GM18505 (cell line): ENCODE measurements around the gene OPCML.

Source experiments
- ATAC-seq: cut with Tn5 transposase; IDR thresholded peaks from one replicate; pipeline ENCODE4 v1.9.1; 2021; ENCODE audit not compliant: unreplicated experiment
- POLR2A ChIP-seq: IDR thresholded peaks from 4 replicates; pipeline ENCODE4 v1.6.1; 2011; ENCODE audit warnings: borderline replicate concordance; ENCODE audit not compliant: insufficient read depth, insufficient read length; ENCODE audit errors: extremely low read depth

Gene OPCML

DNA sequence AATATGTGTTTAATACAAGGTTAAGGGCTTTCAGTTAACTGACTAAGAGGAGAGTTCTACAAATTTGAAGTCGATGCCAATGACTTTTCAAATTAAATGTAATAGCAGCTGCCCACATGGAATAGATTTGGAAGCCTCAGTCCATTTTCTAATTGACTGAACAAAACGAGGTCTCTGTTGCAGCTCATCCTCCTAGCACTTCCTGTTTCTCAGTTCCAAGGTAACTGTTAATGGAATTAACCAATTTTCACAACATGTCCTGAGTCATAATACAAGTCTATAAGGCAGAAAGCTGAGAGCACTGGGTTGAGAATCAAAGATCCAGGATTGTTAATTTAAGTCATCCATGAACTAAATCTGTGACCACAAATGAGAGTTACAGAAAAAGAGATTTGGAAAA is 177.2 kb downstream of the OPCML start:
- no peak for TF ChIP-seq POLR2A

GRCh38 chr11:133354069-133354468 is 178.2 kb downstream of the OPCML start:
- no peak for TF ChIP-seq POLR2A
- ATAC-seq: no peak

More for the DNA sequence above, 177.2 kb downstream of the OPCML start:
- ATAC-seq: no peak

GRCh38 chr11:133350045-133350444 is 182.3 kb downstream of the OPCML start:
- no peak for ATAC-seq
- TF ChIP-seq POLR2A: no peak

DNA sequence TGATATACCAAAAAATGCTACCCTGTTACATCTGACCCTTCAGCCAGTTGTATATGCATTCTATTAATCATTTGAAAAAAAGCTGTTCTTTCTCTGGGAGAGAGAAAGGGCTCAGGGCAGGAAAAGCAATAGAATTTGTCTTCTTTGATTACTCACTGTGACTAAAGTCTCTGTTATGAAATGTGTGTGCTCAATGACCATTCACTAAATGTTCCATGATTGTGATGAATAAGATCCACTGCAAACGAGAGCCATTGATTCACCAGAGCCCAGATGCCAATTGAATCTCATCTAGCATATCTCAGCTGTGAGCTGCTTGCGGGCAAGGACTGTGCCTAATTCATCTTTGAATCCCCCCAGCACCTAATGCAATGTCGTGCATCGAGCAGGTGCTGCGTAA is 184.3 kb downstream of the OPCML start:
- TF ChIP-seq POLR2A: no peak
- ATAC-seq: no peak

GRCh38 chr11:133346137-133346536 is 186.2 kb downstream of the OPCML start:
- no peak for TF ChIP-seq POLR2A
- no peak for ATAC-seq

- no peak for ATAC-seq
Measured at GRCh38 chr11:133343951-133344350, 188.3 kb downstream of the OPCML start.

GRCh38 chr11:133339495-133340140 is 192.7 kb downstream of the OPCML start:
- no peak for TF ChIP-seq POLR2A
- no peak for ATAC-seq

More at GRCh38 chr11:133343951-133344350, 188.3 kb downstream of the OPCML start:
- no peak for TF ChIP-seq POLR2A

- no peak for TF ChIP-seq POLR2A
- ATAC-seq: no peak
Measured at GRCh38 chr11:133338588-133338987, 193.7 kb downstream of the OPCML start.

DNA sequence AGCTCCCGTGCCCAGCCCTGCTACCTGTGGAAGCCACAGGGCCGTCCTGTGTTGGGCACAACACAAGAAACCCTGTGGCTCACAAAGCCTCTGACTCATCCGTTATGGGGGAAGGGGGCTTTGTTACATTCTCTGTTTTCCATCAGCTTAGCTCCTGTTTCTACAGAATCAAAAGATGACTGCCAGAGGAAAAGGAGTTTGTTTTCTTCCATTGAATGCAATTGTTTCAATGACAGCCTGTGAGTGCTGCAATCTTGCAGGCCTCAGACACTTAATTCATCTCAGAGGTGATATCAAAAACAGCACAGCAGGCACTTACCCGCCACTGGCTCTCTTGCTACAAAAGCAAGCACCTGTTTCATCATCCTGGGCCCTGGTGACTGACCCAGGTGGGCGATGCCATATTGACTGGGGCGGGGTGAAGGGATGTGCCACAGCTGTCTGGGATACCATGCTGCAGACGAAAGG is 194.3 kb downstream of the OPCML start:
- TF ChIP-seq POLR2A: no peak
- no peak for ATAC-seq

GRCh38 chr11:133337193-133337592 is 195.1 kb downstream of the OPCML start:
- ATAC-seq: no peak
- no peak for TF ChIP-seq POLR2A

- no peak for ATAC-seq
- no peak for TF ChIP-seq POLR2A
Measured at GRCh38 chr11:133331031-133331430, 201.3 kb downstream of the OPCML start.

GRCh38 chr11:133326849-133327248 is 205.5 kb downstream of the OPCML start:
- no peak for ATAC-seq
- TF ChIP-seq POLR2A: no peak

GRCh38 chr11:133326332-133326731 is 206.0 kb downstream of the OPCML start:
- TF ChIP-seq POLR2A: no peak
- ATAC-seq: no peak

DNA sequence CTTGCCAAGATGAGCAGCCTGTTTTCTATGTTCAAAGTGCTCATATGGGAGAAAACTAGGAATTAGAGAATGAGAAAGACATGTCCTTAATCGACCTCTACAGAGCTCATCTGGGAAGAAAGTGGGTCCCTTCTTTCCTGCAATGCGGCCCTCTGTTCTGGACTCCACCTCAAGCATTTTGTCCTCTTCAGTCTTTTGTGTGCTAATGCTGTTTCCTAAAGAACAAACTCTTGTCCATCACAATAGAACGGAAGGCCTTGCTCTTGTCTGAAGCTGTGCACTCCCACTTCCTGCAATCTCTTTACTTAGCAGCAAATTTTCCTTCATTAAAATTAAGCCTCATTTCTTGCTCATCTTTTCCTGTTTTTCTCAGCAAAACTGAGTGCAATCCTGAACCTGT is 206.6 kb downstream of the OPCML start:
- no peak for TF ChIP-seq POLR2A
- ATAC-seq: no peak

DNA sequence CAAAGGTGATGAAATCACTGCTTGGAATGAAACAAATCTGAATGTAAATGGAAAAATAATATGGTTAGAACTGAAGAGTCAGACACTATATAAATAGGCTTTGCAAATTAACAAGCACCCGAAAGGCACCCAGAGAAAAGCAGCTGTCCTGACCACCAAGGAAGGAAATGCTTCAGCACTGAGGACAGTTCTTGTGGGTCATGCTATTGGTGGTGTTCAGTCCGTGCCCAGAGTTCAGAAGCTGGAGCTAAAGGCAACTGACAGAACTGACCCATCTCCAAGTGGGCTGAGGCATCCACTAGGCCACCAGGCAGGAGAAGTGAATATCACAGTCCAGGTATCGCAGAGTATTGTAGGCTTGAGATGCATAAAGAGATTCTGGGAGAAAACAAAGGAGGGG is 208.9 kb downstream of the OPCML start:
- TF ChIP-seq POLR2A: no peak
- ATAC-seq: no peak
